ENCODE results near the gene EPB41L4A.

EPB41L4A gene

DNA sequence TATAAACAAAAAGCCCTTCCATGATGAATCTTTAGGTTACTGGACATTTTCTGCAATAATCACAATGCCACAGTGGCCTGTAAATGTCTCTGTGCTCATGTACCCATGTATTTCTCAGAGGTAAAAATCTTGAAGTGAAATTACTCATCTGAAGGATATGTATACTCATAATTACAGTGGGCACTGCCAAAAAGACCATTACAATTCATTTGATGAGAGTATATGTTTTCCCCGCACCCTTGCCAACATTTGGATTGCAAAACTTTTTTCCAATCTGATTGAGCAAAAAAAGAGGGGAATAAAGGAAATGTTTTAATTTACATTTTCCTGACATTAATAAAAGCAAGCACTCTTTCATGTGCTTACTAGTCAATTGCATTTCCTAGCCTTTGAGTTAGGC is 110.5 kb downstream of the EPB41L4A start:
- no peaks in the 10 kb centered on the region for H3K36me3 ChIP-seq (ENCODE audit: control insufficient read depth in 2 of 2, insufficient read depth in 1 of 2, low read length in 2 of 2)
- ChIA-PET POLR2A (no interaction called here), CTCF (interaction anchor here (0.6 kb wide), 1 partner anchor 8 kb away, joined by 3 read pairs; no protein-coding TSS in a partner anchor)
- TF ChIP-seq ZNF19 (tag by site-specific recombination; IDR thresholded peaks at IDR 0.05; ENCODE audit: low read depth) = no peak
- TF ChIP-seq ZBTB7A (tag by site-specific recombination; IDR thresholded peaks at IDR 0.05; ENCODE audit: low read depth) = no peak
- TF ChIP-seq FEZF1 (tag by site-specific recombination; IDR thresholded peaks at IDR 0.05) = no peak
- TF ChIP-seq ZNF140 (tag by site-specific recombination; IDR thresholded peaks at IDR 0.05) = no peak
- TF ChIP-seq ZBTB10 (tag by site-specific recombination; IDR thresholded peaks at IDR 0.05) = no peak
- no peak for TF ChIP-seq WT1 (tag by site-specific recombination; IDR thresholded peaks at IDR 0.05)
- no peak for TF ChIP-seq ZNF174 (tag by site-specific recombination; IDR thresholded peaks at IDR 0.05)
- TF ChIP-seq ZNF350 (tag by site-specific recombination; IDR thresholded peaks at IDR 0.05) = no peak
- no peak for TF ChIP-seq HOXA7 (CRISPR knock-in tag; IDR thresholded peaks at IDR 0.05; ENCODE audit: borderline replicate concordance)
- TF ChIP-seq, protein P1, sequence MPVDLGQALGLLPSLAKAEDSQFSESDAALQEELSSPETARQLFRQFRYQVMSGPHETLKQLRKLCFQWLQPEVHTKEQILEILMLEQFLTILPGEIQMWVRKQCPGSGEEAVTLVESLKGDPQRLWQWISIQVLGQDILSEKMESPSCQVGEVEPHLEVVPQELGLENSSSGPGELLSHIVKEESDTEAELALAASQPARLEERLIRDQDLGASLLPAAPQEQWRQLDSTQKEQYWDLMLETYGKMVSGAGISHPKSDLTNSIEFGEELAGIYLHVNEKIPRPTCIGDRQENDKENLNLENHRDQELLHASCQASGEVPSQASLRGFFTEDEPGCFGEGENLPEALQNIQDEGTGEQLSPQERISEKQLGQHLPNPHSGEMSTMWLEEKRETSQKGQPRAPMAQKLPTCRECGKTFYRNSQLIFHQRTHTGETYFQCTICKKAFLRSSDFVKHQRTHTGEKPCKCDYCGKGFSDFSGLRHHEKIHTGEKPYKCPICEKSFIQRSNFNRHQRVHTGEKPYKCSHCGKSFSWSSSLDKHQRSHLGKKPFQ (tag by site-specific recombination; IDR thresholded peaks at IDR 0.05) = no peak
- TF ChIP-seq ZNF184 (tag by site-specific recombination; IDR thresholded peaks at IDR 0.05) = no peak
- no peak for TF ChIP-seq ZNF670 (tag by site-specific recombination; IDR thresholded peaks at IDR 0.05; ENCODE audit: low read depth)
- H3K27ac ChIP-seq (ENCODE audit: extremely low read depth, low read depth, low read length) = no peak overlapping the region
- H3K9me3 ChIP-seq (ENCODE audit: control insufficient read depth, insufficient read depth, low read depth, low read length) = no peaks in the 10 kb centered on the region
- H3K4me3 ChIP-seq (ENCODE audit: low read depth, low read length) = no peak overlapping the region
- no peaks in the 10 kb centered on the region for H3K4me1 ChIP-seq (ENCODE audit: control insufficient read depth, insufficient read depth, low read length)

GRCh38 chr5:112306956-112307355 is 112.1 kb downstream of the EPB41L4A start:
- Histone ChIP-seq H3K36me3 (ENCODE audit: control insufficient read depth in 2 of 2, insufficient read depth in 1 of 2, low read length in 2 of 2) (no peaks in the 10 kb centered on the region), H3K9me3 (ENCODE audit: control insufficient read depth, insufficient read depth, low read depth, low read length) (no peaks in the 10 kb centered on the region), H3K4me3 (ENCODE audit: low read depth, low read length) (no peak overlapping the region), H3K27ac (ENCODE audit: extremely low read depth, low read depth, low read length) (no peak overlapping the region), H3K4me1 (ENCODE audit: control insufficient read depth, insufficient read depth, low read length) (no peaks in the 10 kb centered on the region)
- ChIA-PET CTCF (interaction anchor here (0.5 to 1.4 kb wide), 3 partner anchors 40 to 487 kb away, joined by 3 read pairs; partner anchors contain the start of gene EPB41L4A), POLR2A (no interaction called here)
- TF ChIP-seq ZNF202 (tag by site-specific recombination; IDR thresholded peaks at IDR 0.05; ENCODE audit: borderline replicate concordance) (no peak), ZNF692 (tag by site-specific recombination; IDR thresholded peaks at IDR 0.05) (no peak), ELK4 (IDR thresholded peaks at IDR 0.05; ENCODE audit: borderline replicate concordance, low read depth, low read length) (no peak), ZSCAN18 (tag by site-specific recombination; IDR thresholded peaks at IDR 0.05) (no peak), ZNF777 (tag by site-specific recombination; IDR thresholded peaks at IDR 0.05; ENCODE audit: borderline replicate concordance) (no peak), ZBTB21 (tag by site-specific recombination; IDR thresholded peaks at IDR 0.05) (no peak), ZBTB1 (tag by site-specific recombination; IDR thresholded peaks at IDR 0.05) (no peak), ZNF169 (tag by site-specific recombination; IDR thresholded peaks at IDR 0.05) (no peak), ZNF112 (tag by site-specific recombination; IDR thresholded peaks at IDR 0.05) (no peak), ZBTB48 (tag by site-specific recombination; IDR thresholded peaks at IDR 0.05) (no peak), ZNF132 (tag by site-specific recombination; IDR thresholded peaks at IDR 0.05; ENCODE audit: borderline replicate concordance) (no peak), ZNF670 (tag by site-specific recombination; IDR thresholded peaks at IDR 0.05; ENCODE audit: low read depth) (no peak), KLF8 (tag by site-specific recombination; IDR thresholded peaks at IDR 0.05) (no peak), ZFP41 (tag by site-specific recombination; IDR thresholded peaks at IDR 0.05; ENCODE audit: borderline replicate concordance) (no peak), GLI4 (tag by site-specific recombination; IDR thresholded peaks at IDR 0.05) (no peak)
- TF ChIP-seq, protein P2, sequence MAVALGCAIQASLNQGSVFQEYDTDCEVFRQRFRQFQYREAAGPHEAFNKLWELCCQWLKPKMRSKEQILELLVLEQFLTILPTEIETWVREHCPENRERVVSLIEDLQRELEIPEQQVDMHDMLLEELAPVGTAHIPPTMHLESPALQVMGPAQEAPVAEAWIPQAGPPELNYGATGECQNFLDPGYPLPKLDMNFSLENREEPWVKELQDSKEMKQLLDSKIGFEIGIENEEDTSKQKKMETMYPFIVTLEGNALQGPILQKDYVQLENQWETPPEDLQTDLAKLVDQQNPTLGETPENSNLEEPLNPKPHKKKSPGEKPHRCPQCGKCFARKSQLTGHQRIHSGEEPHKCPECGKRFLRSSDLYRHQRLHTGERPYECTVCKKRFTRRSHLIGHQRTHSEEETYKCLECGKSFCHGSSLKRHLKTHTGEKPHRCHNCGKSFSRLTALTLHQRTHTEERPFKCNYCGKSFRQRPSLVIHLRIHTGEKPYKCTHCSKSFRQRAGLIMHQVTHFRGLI (tag by site-specific recombination; IDR thresholded peaks at IDR 0.05) = no peak

All from HEK293 (cell line).